Endothelial cell of umbilical vein (primary cell): ENCODE data around the gene CMC4.
A peak's percentile ranks its signal among the peaks of the same experiment; 100 is the strongest.

Source experiments
- CTCF ChIP-seq, 2 donors: IDR thresholded peaks; 1 replicate in 1 of 2; 2 replicates in 1 of 2; pipeline ENCODE4 v1.5.1; 2011; ENCODE audit warnings: low read length in 2 of 2, mild to moderate bottlenecking in 2 of 2, moderate library complexity in 2 of 2, control low read depth in 1 of 2, inconsistent platforms in 1 of 2, low read depth in 1 of 2; ENCODE audit not compliant: insufficient read depth in 1 of 2; ENCODE audit errors: extremely low read depth in 1 of 2
- FOS ChIP-seq: IDR thresholded peaks from 2 replicates; pipeline ENCODE4 v1.6.1; 2011; ENCODE audit warnings: mild to moderate bottlenecking, low read length, moderate library complexity, borderline replicate concordance; ENCODE audit not compliant: insufficient read depth
- MAX ChIP-seq: IDR thresholded peaks from 2 replicates; pipeline ENCODE4 v1.6.1; 2011; ENCODE audit not compliant: insufficient read depth, insufficient read length
- MYC ChIP-seq: IDR thresholded peaks from one replicate; pipeline ENCODE4 v1.6.1; 2011; ENCODE audit warnings: mild to moderate bottlenecking, low read depth, low read length
- POLR2A ChIP-seq: IDR thresholded peaks from 2 replicates; pipeline ENCODE4 v1.6.1; 2012; ENCODE audit warnings: low read depth, mild to moderate bottlenecking, control low read depth, low read length
- POLR2AphosphoS5 ChIP-seq: IDR thresholded peaks from 2 replicates; pipeline ENCODE4 v1.6.1; 2012; ENCODE audit warnings: low read depth, mild to moderate bottlenecking, control low read depth, low read length, moderate library complexity; ENCODE audit not compliant: insufficient read depth

- no peak for TF ChIP-seq MYC
- peak in 1 of 2 donors; percentile 33 for TF ChIP-seq CTCF (IDR thresholded peaks at IDR 0.05; ENCODE audit: extremely low read depth in 1 of 2, insufficient read depth in 1 of 2, low read depth in 1 of 2, low read length in 2 of 2)
- no peak for TF ChIP-seq POLR2A
- TF ChIP-seq POLR2AphosphoS5, result no peak
- no peak for TF ChIP-seq MAX
- TF ChIP-seq FOS, result no peak
Measured at GRCh38 chrX:155086202-155086840, 15.4 kb upstream of the CMC4 start.
